Endothelial cell (in vitro differentiated cells): ENCODE data around the gene SCAMP2. TPM values are rescaled to one million over a fixed set of nuclear protein-coding genes. Genes with fewer than 3 reads are reported as not detected.

Experiments
- DNase-seq: peaks from one replicate; pipeline ENCODE4 v3.0.0; 2021; ENCODE audit warnings: low spot score
- H3K27ac Mint-ChIP-seq: one replicate; pipeline ENCODE4 v1.8.0; 2021; ENCODE audit warnings: mixed read lengths, inconsistent platforms; ENCODE audit not compliant: unreplicated experiment
- H3K27me3 Mint-ChIP-seq: one replicate; pipeline ENCODE4 v1.8.0; 2021; ENCODE audit warnings: mild to moderate bottlenecking, moderate library complexity, mixed read lengths, inconsistent platforms; ENCODE audit not compliant: unreplicated experiment
- H3K36me3 Mint-ChIP-seq: one replicate; pipeline ENCODE4 v1.8.0; 2021; ENCODE audit warnings: mild to moderate bottlenecking, low read depth, mixed read lengths, inconsistent platforms; ENCODE audit not compliant: unreplicated experiment
- H3K4me1 Mint-ChIP-seq: one replicate; pipeline ENCODE4 v1.8.0; 2021; ENCODE audit warnings: mild to moderate bottlenecking, mixed read lengths, inconsistent platforms; ENCODE audit not compliant: unreplicated experiment
- H3K4me3 Mint-ChIP-seq: one replicate; pipeline ENCODE4 v1.8.0; 2021; ENCODE audit warnings: mild to moderate bottlenecking, mixed read lengths, inconsistent platforms; ENCODE audit not compliant: unreplicated experiment
- H3K9me3 Mint-ChIP-seq: one replicate; pipeline ENCODE4 v1.8.0; 2021; ENCODE audit warnings: mixed read lengths, inconsistent platforms; ENCODE audit not compliant: unreplicated experiment
- total RNA-seq: library from RNA; stranded (reverse); fragmentation: NEBNext Ultra II Directional; extraction: Animal tissue kit (Norgen Biotek cat#: 25700); gene quantifications from one replicate; pipeline ENCODE4 v1.2.1, GENCODE V29; 2021; ENCODE audit not compliant: unreplicated experiment
- TF ChIP-seq, protein P1 (sequence below): fragments of 200-600 bp; sonication (generic); IDR thresholded peaks from one replicate; pipeline ENCODE4 v1.5.0; 2021; ENCODE audit warnings: antibody characterized with exemption; ENCODE audit not compliant: unreplicated experiment

The SCAMP2 gene
- total RNA-seq, 1 donor from 2014 or later, result 56.1 TPM

DNA sequence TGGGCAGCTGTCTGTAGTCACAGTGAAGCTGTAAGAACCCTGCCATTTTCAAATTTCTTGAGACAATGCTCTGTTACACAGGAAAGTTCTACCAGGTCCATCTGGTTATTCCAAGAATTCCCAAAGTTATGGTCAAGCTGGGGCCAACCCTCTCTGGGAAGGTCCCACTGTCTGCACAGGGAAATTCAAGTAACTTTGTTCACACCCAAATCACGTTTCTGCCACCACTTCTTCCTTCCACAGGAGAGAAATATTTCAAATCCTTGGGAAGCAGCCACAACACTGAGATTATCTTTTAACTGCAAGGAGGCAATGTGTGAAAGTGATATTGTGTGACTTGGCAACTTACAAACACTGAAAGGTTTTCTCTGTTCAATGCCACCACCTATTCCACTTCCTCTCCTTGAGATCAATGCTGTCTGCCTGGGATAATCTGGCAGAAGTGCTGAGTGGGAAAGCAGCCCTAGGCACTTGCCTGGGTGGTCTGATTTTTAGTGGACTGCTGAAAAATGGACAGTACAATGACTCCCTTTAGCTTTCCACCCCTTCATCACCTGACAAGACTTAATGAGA, 5.6 kb downstream of the SCAMP2 start:
- Mint-ChIP-seq H3K4me1 (peaks cover 53% of the 10 kb centered on the region), H3K9me3 (peaks cover 5% of the 10 kb centered on the region), H3K27ac (no peak overlapping the region), H3K4me3 (peak overlapping the region; percentile 29), H3K27me3 (peaks cover 8% of the 10 kb centered on the region), H3K36me3 (peaks cover 30% of the 10 kb centered on the region)
- TF ChIP-seq, protein P1, sequence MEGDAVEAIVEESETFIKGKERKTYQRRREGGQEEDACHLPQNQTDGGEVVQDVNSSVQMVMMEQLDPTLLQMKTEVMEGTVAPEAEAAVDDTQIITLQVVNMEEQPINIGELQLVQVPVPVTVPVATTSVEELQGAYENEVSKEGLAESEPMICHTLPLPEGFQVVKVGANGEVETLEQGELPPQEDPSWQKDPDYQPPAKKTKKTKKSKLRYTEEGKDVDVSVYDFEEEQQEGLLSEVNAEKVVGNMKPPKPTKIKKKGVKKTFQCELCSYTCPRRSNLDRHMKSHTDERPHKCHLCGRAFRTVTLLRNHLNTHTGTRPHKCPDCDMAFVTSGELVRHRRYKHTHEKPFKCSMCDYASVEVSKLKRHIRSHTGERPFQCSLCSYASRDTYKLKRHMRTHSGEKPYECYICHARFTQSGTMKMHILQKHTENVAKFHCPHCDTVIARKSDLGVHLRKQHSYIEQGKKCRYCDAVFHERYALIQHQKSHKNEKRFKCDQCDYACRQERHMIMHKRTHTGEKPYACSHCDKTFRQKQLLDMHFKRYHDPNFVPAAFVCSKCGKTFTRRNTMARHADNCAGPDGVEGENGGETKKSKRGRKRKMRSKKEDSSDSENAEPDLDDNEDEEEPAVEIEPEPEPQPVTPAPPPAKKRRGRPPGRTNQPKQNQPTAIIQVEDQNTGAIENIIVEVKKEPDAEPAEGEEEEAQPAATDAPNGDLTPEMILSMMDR, result no peak
- DNase-seq, result no peak

DNA sequence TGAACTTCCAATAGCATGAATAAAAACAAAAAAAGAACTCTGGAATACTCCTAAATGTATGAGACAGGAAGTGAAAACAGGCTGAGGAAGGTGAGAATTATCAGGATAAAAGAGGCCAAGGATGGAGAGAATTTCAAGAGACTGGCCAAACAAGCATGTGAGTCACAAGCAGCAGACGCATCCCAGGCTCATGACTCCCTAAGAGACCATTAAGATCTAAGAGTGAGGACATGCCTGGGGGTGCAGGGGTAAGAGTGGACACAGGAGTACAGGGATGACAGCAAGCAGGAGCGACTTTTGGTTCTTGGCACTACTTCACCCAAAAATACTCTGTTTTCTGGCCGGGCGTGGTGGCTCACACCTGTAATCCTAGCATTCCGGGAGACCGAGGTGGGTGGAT, 7.1 kb downstream of the SCAMP2 start:
- Mint-ChIP-seq H3K4me3 (peak overlapping the region; percentile 38), H3K4me1 (peaks cover 50% of the 10 kb centered on the region), H3K9me3 (peaks cover 5% of the 10 kb centered on the region), H3K36me3 (peaks cover 30% of the 10 kb centered on the region), H3K27ac (peak overlapping the region; percentile 17), H3K27me3 (peaks cover 4% of the 10 kb centered on the region)
- TF ChIP-seq, protein P1, result no peak
- no peak for DNase-seq

DNA sequence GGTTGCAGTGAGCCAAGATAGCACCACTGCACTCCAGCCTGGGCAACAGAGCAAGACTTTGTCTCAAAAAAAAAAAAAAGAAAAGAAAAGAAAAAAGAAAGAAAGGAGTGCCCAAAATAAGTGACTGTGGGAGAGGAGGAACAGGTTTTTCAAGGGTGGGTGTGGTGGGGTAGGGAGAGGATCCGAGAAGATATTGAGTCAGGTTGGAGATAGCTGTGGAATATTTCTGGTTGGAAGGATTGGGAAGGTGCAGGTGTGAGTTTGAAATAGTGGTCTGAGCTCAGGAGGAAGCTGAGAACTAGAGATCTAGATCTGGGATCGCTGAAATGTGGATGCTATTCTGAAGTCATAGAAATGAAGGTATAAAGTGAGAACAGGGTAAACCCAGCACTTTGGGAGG, 7.8 kb downstream of the SCAMP2 start:
- peak overlapping the region; percentile 52 for H3K27ac Mint-ChIP-seq
- H3K4me3 Mint-ChIP-seq, result no peak overlapping the region
- H3K4me1 Mint-ChIP-seq, result peaks cover 42% of the 10 kb centered on the region

DNA sequence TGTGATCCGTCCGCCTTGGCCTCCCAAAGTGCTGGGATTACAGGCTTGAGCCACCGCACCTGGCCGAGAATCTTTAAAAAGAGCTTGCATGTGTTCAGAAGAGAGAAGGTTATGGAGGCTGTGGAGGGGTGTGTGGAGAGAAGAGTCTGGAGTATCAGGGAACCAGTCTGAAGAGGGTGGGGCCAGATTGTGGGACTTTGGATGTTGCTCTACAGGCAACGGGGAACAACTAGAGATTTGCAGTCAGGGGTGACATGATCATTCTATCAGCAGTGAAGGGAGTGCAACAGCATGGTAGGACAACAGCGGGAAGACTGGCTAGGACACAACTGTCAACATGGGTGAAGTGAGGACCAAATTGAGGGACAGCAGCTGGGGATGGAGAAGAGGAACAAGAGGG, 8.9 kb downstream of the SCAMP2 start:
- Mint-ChIP-seq H3K4me3 (peak overlapping the region; percentile 7), H3K9me3 (peaks cover 5% of the 10 kb centered on the region), H3K27ac (no peak overlapping the region), H3K4me1 (peaks cover 34% of the 10 kb centered on the region), H3K36me3 (peaks cover 30% of the 10 kb centered on the region), H3K27me3 (peaks cover 6% of the 10 kb centered on the region)
- TF ChIP-seq, protein P1, result no peak
- DNase-seq, result no peak

More for the DNA sequence above, 7.8 kb downstream of the SCAMP2 start:
- Mint-ChIP-seq H3K9me3 (peaks cover 5% of the 10 kb centered on the region), H3K27me3 (peaks cover 4% of the 10 kb centered on the region), H3K36me3 (peaks cover 30% of the 10 kb centered on the region)
- TF ChIP-seq, protein P1, result no peak
- no peak for DNase-seq

DNA sequence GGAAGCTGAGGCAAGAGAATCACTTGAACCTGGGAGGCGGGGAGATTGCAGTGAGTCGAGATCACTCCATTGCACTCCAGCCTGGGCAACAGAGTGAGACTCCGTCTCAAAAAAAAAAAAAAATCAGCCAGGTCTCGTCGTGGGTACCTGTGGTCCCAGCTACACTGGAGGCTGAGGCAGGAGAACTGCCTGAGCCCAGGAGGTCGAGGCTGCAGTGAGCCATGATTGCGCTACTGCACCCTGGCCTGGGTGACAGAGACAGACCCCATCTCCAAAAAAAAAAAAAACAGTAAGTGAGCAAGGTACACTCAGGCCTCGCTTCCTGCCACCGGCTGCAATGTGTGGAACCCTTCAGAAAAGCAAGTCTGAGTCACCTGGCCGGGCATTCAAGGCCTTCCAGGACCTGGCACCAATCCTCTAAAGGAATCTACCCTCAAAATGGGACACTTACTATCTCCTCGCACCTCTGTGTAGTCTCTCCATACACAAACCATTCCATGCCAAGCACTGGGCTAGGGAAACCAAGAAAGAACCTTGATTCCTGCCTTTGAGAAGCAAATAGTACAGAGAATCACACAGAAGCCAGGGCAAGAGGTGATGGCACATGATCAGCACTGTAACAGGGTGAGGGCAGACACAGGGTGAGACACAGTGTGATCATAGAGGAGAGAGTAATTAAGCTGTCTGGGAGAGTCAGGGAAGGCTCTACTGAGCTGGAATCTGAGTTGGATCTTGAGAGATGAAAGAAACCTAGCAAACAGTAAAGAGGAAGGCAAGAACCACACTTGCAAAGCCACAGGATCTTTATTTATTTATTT, 9.7 kb downstream of the SCAMP2 start:
- H3K9me3 Mint-ChIP-seq, result peaks cover 5% of the 10 kb centered on the region
- peak overlapping the region; percentile 1 for H3K27ac Mint-ChIP-seq
- TF ChIP-seq, protein P1, result no peak
- H3K36me3 Mint-ChIP-seq, result peaks cover 30% of the 10 kb centered on the region
- H3K4me1 Mint-ChIP-seq, result peaks cover 35% of the 10 kb centered on the region
- H3K27me3 Mint-ChIP-seq, result peaks cover 6% of the 10 kb centered on the region
- H3K4me3 Mint-ChIP-seq, result peak overlapping the region; percentile 5
- no peak for DNase-seq
